ENCODE data around the gene RAB3IL1. TPM values are rescaled to one million over a fixed set of nuclear protein-coding genes. Genes with fewer than 3 reads are reported as not detected.

RAB3IL1 gene
- total RNA-seq, 6 donors from 2014 or later: 4.4 to 20.7 (median 10.0) TPM

DNA sequence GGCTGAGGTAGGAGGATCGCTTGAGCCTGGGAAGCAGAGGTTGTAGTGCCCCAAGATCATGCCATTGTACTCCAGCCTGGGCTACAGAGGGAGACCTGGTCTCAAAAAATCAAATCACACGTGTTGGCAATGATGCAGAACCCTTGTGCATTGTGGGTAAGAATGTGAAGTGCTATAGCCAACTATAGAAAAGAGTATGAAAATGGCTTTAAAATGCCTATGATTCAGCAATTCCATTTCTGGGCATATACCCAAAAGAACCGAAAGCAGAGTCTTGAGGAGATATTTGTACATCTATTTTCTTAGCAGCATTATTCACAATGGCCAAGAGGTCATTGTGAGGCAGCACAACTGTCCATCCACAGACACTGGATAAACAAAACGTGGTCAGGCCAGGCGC lies 23.4 kb downstream of the RAB3IL1 start:
- no peaks in the 10 kb centered on the region for H3K27me3 ChIP-seq
- no peaks in the 10 kb centered on the region for H3K36me3 ChIP-seq
- DNase-seq (no peak), ATAC-seq (ENCODE audit: low FRiP score in 2 of 2) (no peak)
- 47% methylated on average over 5 of the region's 5 CpGs for WGBS, 2 donors
- TF ChIP-seq POLR2AphosphoS5 (IDR thresholded peaks at IDR 0.05): no peak
- TF ChIP-seq EP300 (IDR thresholded peaks at IDR 0.05): no peak
- no peak for TF ChIP-seq POLR2A (IDR thresholded peaks at IDR 0.05)
- TF ChIP-seq, protein P1, sequence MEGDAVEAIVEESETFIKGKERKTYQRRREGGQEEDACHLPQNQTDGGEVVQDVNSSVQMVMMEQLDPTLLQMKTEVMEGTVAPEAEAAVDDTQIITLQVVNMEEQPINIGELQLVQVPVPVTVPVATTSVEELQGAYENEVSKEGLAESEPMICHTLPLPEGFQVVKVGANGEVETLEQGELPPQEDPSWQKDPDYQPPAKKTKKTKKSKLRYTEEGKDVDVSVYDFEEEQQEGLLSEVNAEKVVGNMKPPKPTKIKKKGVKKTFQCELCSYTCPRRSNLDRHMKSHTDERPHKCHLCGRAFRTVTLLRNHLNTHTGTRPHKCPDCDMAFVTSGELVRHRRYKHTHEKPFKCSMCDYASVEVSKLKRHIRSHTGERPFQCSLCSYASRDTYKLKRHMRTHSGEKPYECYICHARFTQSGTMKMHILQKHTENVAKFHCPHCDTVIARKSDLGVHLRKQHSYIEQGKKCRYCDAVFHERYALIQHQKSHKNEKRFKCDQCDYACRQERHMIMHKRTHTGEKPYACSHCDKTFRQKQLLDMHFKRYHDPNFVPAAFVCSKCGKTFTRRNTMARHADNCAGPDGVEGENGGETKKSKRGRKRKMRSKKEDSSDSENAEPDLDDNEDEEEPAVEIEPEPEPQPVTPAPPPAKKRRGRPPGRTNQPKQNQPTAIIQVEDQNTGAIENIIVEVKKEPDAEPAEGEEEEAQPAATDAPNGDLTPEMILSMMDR (IDR thresholded peaks at IDR 0.05): no peak
- peaks cover 15 to 19% (median 17%) of the 10 kb centered on the region in 4 donors for H3K4me1 ChIP-seq
- no peaks in the 10 kb centered on the region for H3K9me3 ChIP-seq
- H3K4me3 ChIP-seq: no peak overlapping the region
- H3K27ac ChIP-seq: peak overlapping the region in 1 of 4 donors; percentile 27

DNA sequence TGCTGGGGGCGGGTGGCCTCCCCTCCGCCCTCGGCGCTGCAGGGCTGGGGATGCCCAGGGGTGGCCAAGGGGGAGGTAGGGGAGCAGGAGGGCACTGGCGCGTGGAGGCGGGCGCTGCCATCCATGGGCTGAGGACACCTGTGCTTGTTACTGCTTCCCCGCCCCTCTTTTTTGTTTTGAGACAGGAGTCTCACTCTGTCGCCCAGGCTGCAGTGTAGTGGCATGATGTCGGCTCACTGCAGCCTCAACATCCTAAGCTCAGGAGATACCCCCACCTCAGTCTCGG lies 25.3 kb downstream of the RAB3IL1 start:
- Histone ChIP-seq H3K27ac (peak overlapping the region; percentile 74 to 88 (median 82)), H3K4me3 (peak overlapping the region; percentile 5 to 95 (median 88)), H3K4me1 (peaks cover 21 to 30% (median 29%) of the 10 kb centered on the region in 4 donors), H3K9me3 (no peaks in the 10 kb centered on the region), H3K36me3 (no peaks in the 10 kb centered on the region), H3K27me3 (no peaks in the 10 kb centered on the region)
- DNase-seq (no peak), ATAC-seq (ENCODE audit: low FRiP score in 2 of 2) (peak in 1 of 2 donors; percentile 23)
- TF ChIP-seq, protein P1 (IDR thresholded peaks at IDR 0.05): no peak
- no peak for TF ChIP-seq POLR2A (IDR thresholded peaks at IDR 0.05)
- TF ChIP-seq POLR2AphosphoS5 (IDR thresholded peaks at IDR 0.05): no peak
- WGBS, 2 donors: 27 to 34% methylated on average over 5 to 12 of the region's 12 CpGs

DNA sequence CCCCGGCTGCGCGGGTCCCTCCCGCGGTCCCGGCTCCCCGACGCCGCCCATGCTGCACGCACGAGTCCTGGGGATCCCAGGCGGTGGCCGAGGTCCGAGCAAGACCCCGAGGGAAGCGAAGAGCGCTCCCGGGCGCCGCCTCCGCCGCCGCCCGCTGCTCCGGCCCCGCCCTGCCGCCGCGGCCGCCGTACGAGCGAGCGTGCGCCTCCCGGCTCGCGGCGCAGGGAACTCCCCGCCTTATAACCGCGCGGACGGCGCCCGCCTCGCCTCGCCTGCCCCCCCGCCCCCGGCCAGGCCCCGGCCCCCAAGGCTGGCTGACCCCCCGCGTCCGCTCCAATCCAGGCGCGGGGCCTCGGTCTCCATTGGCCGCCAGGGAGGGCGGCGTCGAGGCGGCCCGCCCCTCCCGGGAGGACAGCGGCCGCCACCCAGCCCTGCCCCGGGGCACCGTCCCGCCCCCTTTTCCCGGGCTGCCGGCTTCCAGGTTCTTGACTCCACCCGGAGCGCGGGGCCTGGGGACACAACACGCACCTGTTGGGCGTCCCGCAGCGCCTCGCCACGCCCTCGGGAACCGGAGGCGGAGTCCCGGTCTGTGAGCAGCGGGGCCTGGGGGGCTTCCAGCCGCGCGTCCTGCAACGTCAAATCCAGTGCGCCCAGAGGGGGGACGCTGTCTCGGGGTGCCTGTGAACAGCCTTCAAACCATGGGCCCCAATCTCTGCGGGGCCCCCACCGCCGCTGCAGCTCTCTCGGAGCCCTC lies 25.9 kb downstream of the RAB3IL1 start, which contains the start of gene FADS3:
Gene FADS3 (minus strand): TSS at position 215 of the 754 bp plus-strand sequence. CDS start 164 bp downstream, at position 51.
- DNase-seq (peak; percentile 92 to 96), ATAC-seq (ENCODE audit: low FRiP score in 2 of 2) (peak; percentile 86 to 95)
- H3K4me3 ChIP-seq: peak within 1 kb of the TSS; percentile 60 to 95 (median 88)
- no peaks in the 10 kb centered on the region for H3K27me3 ChIP-seq
- TF ChIP-seq POLR2AphosphoS5 (IDR thresholded peaks at IDR 0.05) (peak; percentile 13 to 69), POLR2A (IDR thresholded peaks at IDR 0.05) (peak in 3 of 4 donors; percentile 55 to 67 (median 56)), EP300 (IDR thresholded peaks at IDR 0.05) (no peak)
- TF ChIP-seq, protein P1 (IDR thresholded peaks at IDR 0.05): peak in 3 of 6 experiments; percentile 1 to 30 (median 22)
- H3K9me3 ChIP-seq: no peaks in the 10 kb centered on the region
- H3K36me3 ChIP-seq: no peaks in the 10 kb centered on the region
- peak within 1 kb of the TSS; percentile 74 to 88 (median 82) for H3K27ac ChIP-seq
- H3K4me1 ChIP-seq: peaks cover 21 to 30% (median 29%) of the 10 kb centered on the region in 4 donors
- WGBS, 2 donors: 0% methylated on average over 24 of the region's 96 CpGs; no CpG with 5 or more reads in 1 of the 2 donors

DNA sequence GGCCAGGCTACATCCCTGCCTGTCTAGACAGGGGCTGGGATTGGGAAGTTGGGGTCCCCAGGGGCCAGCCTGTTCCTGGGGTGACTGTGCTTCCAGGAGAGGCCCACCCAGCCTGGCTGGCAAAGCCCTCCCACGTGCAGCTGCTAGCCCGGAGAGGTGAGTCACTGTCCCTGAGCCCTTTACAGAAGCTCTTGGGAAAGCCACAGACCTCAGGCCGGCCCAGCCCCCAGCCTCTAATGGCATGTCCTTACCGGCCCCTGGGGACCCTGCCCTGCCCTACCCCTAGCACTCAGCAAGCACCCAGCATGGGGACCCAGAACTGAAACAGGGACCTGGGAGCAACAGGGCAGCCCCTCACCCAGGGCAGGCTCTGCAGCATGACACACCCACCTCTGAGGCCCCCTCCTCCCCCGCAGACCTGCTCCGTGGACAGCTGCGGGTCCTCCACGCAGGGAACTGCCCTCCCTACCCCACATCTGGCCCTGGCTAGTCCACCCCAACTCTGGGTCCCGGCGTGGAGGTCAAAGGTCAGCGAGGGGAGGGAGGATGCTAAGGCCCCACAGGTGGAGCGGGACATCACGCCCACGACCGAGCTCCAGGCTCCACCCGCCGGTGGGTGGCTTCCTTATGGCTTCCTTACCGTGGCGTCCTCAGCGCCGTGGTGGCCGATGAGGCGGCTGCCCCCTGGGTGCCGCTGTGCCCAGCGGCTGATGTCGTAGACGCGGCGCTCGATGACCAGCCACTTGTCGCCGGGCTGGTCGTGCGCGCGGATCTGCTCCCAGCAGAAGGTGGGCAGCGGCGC lies 26.6 kb downstream of the RAB3IL1 start:
- WGBS, 2 donors: 2 to 13% methylated on average over 3 to 21 of the region's 38 CpGs

More for the DNA sequence above, 26.6 kb downstream of the RAB3IL1 start:
- Histone ChIP-seq H3K4me1 (peaks cover 21 to 30% (median 29%) of the 10 kb centered on the region in 4 donors), H3K27me3 (no peaks in the 10 kb centered on the region), H3K36me3 (no peaks in the 10 kb centered on the region), H3K27ac (peak overlapping the region; percentile 74 to 88 (median 82)), H3K9me3 (no peaks in the 10 kb centered on the region), H3K4me3 (peak overlapping the region; percentile 60 to 95 (median 88))
- ATAC-seq (ENCODE audit: low FRiP score in 2 of 2): peak; percentile 20 to 23
- TF ChIP-seq EP300 (IDR thresholded peaks at IDR 0.05): no peak
- TF ChIP-seq, protein P1 (IDR thresholded peaks at IDR 0.05): peak in 3 of 6 experiments; percentile 21 to 50 (median 49)
- peak in 1 of 2 donors; percentile 69 for DNase-seq
